H1 (cell line): ENCODE measurements around the gene CHCHD3. TPM values are rescaled to one million over a fixed set of nuclear protein-coding genes. Genes with fewer than 3 reads are reported as not detected.

Experiments used
- BACH1 ChIP-seq: IDR thresholded peaks from 2 replicates; pipeline ENCODE4 v1.6.1; 2012; ENCODE audit warnings: low read length, improper control_type of control experiment
- FOSL1 ChIP-seq: IDR thresholded peaks from 2 replicates; pipeline ENCODE4 v1.6.1; 2011; ENCODE audit warnings: mild to moderate bottlenecking, low read depth, low read length, moderate library complexity; ENCODE audit not compliant: insufficient read depth
- RNF2 ChIP-seq: fragments of 200-900, 300-1000 bp; sonication (generic); IDR thresholded peaks from 2 replicates; pipeline ENCODE4 v1.7.1; 2016; ENCODE audit warnings: borderline replicate concordance, low read depth, mild to moderate bottlenecking, antibody characterized with exemption, low read length; ENCODE audit not compliant: poor library complexity, severe bottlenecking; ENCODE audit errors: missing control alignments
- RXRA ChIP-seq: IDR thresholded peaks from 2 replicates; pipeline ENCODE4 v1.6.1; 2011; ENCODE audit warnings: low read depth, mild to moderate bottlenecking, low read length, moderate library complexity; ENCODE audit not compliant: insufficient read depth
- polyA plus RNA-seq, 7 experiments: library from polyadenylated mRNA; depleted of rRNA in 3 of 7; stranded (reverse) in 5 of 7; unstranded in 2 of 7; fragments of >200 nt in 5 of 7; fragments of 200-250 nt in 2 of 7; gene quantifications; 1 replicate in 5 of 7; 2 replicates in 1 of 7; 4 replicates in 1 of 7; pipeline versions ENCODE4 v1.2.1 to v1.2.3, GENCODE V29; 2011 to 2013; ENCODE audit warnings: missing spikeins in 2 of 7, mixed read lengths in 2 of 7
- total RNA-seq: library from RNA; stranded (reverse); fragmentation: NEBNext Ultra II Directional; extraction: Animal tissue kit (Norgen Biotek cat#: 25700); gene quantifications from 2 replicates; pipeline ENCODE4 v1.2.1, GENCODE V29; 2021

Gene CHCHD3
- total and polyA plus RNA-seq, 2 of the 8 experiments (the other 6 are each of a cell fraction or from before 2014, with no cell fraction given), result 42.9 to 137 TPM

DNA sequence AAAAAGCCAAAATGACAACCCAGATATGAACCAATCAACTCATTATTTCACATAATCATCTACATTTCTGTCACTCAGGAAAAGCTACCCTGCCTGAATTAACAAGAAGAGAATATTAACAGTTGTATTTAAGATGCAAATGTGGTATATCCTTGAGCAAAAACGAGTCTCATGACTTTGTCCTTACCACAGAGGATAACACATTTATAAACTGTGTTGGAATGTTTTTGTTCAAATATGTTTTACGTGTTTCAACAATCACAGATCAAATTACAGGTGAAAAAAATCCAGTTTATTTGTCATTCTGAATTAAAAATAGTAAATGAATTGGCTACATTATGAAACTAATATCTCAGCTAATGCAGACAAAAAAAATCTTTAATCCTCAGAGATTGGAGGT is 34.6 kb downstream of the CHCHD3 start (continued):
- no peak for TF ChIP-seq RNF2
- no peak for TF ChIP-seq BACH1
- TF ChIP-seq RXRA, result no peak
- no peak for TF ChIP-seq FOSL1
- TF ChIP-seq, all 59 proteins: peak for 0
